ENCODE data around the gene GAB2.

Gene GAB2

DNA sequence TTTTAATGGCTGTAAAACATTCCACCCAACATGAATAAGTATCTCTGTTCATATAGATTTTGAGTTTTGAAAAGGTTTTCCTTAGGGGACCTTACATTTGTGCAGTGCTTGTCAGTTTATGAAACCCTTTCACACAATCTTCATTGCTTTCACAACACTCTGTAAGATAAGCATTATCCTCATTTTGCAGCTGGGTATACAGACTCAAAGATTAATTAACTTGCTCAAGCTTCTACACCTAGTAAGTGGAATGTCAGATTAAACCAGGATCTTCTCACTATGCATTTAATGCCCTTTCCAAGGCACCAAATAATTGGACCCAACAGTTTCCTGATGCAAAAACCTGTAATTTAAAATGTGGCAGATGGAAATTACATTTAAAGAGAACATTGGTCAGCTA is 11.6 kb upstream of the GAB2 start:
- no peak for DNase-seq
- Histone ChIP-seq H3K36me3 (ENCODE audit: control insufficient read depth, insufficient read depth, low read length) (no peaks in the 10 kb centered on the region), H3K27ac (ENCODE audit: insufficient read depth, low read length, poor library complexity, severe bottlenecking) (no peak overlapping the region), H3K9me3 (ENCODE audit: control insufficient read depth, low read length) (no peaks in the 10 kb centered on the region), H3K27me3 (replicated peaks; ENCODE audit: control insufficient read depth, insufficient read depth, low read length, poor library complexity, severe bottlenecking) (no peaks in the 10 kb centered on the region), H3K4me1 (ENCODE audit: control insufficient read depth, insufficient read depth, low read length, poor library complexity, severe bottlenecking) (no peaks in the 10 kb centered on the region), H3K4me3 (ENCODE audit: insufficient read depth, low read depth, low read length, poor library complexity, severe bottlenecking) (no peak overlapping the region)

DNA sequence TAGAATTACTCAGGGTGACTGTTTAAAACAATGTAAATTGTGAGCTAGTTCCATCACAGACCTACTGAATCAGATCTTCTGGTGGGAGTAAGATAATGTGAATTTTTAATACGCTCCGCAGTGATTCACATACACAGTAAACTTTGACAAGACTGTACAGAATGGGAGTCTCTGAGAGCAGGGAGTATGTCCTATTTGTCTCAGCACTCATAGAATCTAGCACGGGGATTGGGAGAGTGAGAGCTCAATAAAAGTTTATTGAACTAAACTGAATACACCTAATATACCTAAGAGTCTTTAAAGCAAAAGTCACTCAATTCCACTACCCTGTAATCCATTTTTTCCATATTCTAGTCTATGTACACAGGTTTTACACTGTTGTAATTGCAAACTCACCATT is 11.2 kb upstream of the GAB2 start:
- no peaks in the 10 kb centered on the region for H3K9me3 ChIP-seq (ENCODE audit: control insufficient read depth, low read length)
- H3K4me3 ChIP-seq (ENCODE audit: insufficient read depth, low read depth, low read length, poor library complexity, severe bottlenecking) = no peak overlapping the region
- no peaks in the 10 kb centered on the region for H3K36me3 ChIP-seq (ENCODE audit: control insufficient read depth, insufficient read depth, low read length)
- no peaks in the 10 kb centered on the region for H3K27me3 ChIP-seq (replicated peaks; ENCODE audit: control insufficient read depth, insufficient read depth, low read length, poor library complexity, severe bottlenecking)
- no peak for DNase-seq
- no peak overlapping the region for H3K27ac ChIP-seq (ENCODE audit: insufficient read depth, low read length, poor library complexity, severe bottlenecking)
- H3K4me1 ChIP-seq (ENCODE audit: control insufficient read depth, insufficient read depth, low read length, poor library complexity, severe bottlenecking) = no peaks in the 10 kb centered on the region

DNA sequence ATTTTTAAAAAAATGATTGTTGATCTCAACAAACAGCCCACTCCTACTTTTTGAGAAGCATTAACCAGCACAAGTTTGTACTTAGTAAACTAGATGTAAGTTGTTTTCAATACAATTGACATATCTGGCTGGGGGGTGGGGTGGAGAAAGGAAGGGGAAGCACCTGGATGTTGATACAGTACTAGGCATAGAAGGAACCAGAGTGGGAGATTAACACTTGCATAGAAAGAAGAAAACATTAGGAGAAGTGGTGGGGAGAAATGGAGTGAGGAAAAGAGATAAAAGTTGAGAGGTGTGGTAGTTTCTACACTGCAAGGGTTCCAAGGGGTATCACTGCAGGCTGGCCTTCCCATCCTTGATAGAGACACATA is 10.6 kb upstream of the GAB2 start:
- Histone ChIP-seq H3K27ac (ENCODE audit: insufficient read depth, low read length, poor library complexity, severe bottlenecking) (no peak overlapping the region), H3K36me3 (ENCODE audit: control insufficient read depth, insufficient read depth, low read length) (no peaks in the 10 kb centered on the region), H3K27me3 (replicated peaks; ENCODE audit: control insufficient read depth, insufficient read depth, low read length, poor library complexity, severe bottlenecking) (no peaks in the 10 kb centered on the region), H3K4me1 (ENCODE audit: control insufficient read depth, insufficient read depth, low read length, poor library complexity, severe bottlenecking) (no peaks in the 10 kb centered on the region), H3K4me3 (ENCODE audit: insufficient read depth, low read depth, low read length, poor library complexity, severe bottlenecking) (no peak overlapping the region), H3K9me3 (ENCODE audit: control insufficient read depth, low read length) (no peaks in the 10 kb centered on the region)
- no peak for DNase-seq

DNA sequence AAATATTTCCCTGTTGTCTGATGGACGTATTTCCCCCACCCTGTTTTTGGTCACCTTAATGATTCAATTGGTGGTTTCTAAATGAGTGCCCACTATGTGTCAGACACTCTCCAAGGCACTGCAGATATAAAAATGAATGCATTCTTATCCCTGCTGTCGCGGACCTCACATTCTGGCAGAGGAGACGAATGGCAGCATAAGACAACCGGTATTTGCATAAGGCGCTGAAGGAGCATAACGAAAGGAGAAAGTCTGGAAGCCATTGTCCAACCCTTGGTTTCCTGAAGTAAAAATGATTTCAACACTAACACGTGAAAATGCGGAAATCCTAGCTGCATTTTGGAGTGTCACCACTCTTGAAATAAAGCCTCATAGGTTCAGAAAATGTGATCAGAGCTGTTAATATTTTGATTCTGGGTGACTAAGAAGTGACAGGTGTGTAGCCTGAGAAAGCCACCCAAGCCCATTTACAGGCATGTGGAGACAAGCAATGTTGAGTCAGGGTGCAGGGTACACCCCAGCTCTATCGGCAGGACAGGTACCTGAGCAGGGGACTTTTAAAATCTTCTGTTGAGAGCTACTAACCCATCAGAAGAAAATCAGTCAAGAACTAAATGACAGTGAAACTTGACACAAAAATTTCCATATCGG is 10.1 kb upstream of the GAB2 start:
- no peak overlapping the region for H3K4me3 ChIP-seq (ENCODE audit: insufficient read depth, low read depth, low read length, poor library complexity, severe bottlenecking)
- H3K27ac ChIP-seq (ENCODE audit: insufficient read depth, low read length, poor library complexity, severe bottlenecking) = no peak overlapping the region
- no peaks in the 10 kb centered on the region for H3K9me3 ChIP-seq (ENCODE audit: control insufficient read depth, low read length)
- no peaks in the 10 kb centered on the region for H3K4me1 ChIP-seq (ENCODE audit: control insufficient read depth, insufficient read depth, low read length, poor library complexity, severe bottlenecking)
- no peak for DNase-seq
- no peaks in the 10 kb centered on the region for H3K36me3 ChIP-seq (ENCODE audit: control insufficient read depth, insufficient read depth, low read length)
- H3K27me3 ChIP-seq (replicated peaks; ENCODE audit: control insufficient read depth, insufficient read depth, low read length, poor library complexity, severe bottlenecking) = no peaks in the 10 kb centered on the region

DNA sequence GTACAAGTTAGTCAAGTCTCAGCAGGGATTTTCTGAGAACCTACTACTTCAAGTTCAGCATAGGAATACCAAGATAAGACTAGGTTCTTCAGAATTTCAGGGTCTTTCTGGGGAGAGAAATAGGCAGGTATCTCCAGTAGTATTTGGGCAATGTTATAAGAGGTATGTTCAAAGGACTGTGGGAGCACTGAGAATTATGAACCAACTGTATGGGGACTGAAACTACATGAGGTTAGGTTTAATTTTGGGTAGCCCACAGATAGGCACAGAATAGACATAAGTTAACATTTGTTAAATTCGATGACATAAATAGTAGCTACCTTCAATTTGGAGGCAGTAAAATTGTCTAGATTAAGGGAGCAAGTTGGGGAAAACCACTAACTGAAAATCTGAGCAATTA is 9.2 kb upstream of the GAB2 start:
- Histone ChIP-seq H3K9me3 (ENCODE audit: control insufficient read depth, low read length) (no peaks in the 10 kb centered on the region), H3K27ac (ENCODE audit: insufficient read depth, low read length, poor library complexity, severe bottlenecking) (no peak overlapping the region), H3K4me1 (ENCODE audit: control insufficient read depth, insufficient read depth, low read length, poor library complexity, severe bottlenecking) (no peaks in the 10 kb centered on the region), H3K27me3 (replicated peaks; ENCODE audit: control insufficient read depth, insufficient read depth, low read length, poor library complexity, severe bottlenecking) (no peaks in the 10 kb centered on the region), H3K4me3 (ENCODE audit: insufficient read depth, low read depth, low read length, poor library complexity, severe bottlenecking) (no peak overlapping the region), H3K36me3 (ENCODE audit: control insufficient read depth, insufficient read depth, low read length) (no peaks in the 10 kb centered on the region)
- DNase-seq = no peak

DNA sequence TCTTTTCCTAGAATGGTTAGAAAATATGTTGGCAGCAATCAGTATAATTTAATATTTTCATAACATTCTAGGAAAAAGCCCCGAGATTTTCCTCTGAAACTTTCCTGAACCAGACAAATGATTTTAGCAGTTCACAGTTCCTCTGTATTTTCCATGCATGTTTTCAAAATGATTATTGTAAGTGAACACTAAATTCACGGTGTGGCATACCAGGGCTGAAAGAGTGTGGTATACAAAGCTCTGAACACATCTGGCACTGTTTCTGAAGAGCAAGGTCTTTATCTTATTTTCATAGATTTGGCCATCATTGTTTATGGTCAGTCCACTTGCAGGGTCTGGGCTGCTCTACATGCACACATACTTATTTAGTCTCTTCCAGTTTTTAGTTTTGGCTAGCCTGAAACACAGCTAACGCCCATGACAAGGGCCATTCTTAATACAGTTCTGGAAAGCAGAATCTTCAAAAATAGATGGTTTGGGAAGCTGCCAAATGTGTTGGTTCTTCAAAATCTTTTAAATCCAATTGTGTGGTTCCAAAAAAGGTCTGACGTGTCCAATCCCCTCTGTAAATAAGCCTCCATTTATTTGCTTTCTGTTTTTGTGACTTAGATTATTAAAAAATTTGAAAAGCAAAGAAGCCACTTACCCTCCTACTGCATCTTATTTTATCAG is 7.9 kb upstream of the GAB2 start:
- Histone ChIP-seq H3K27ac (ENCODE audit: insufficient read depth, low read length, poor library complexity, severe bottlenecking) (no peak overlapping the region), H3K9me3 (ENCODE audit: control insufficient read depth, low read length) (no peaks in the 10 kb centered on the region), H3K36me3 (ENCODE audit: control insufficient read depth, insufficient read depth, low read length) (no peaks in the 10 kb centered on the region), H3K4me3 (ENCODE audit: insufficient read depth, low read depth, low read length, poor library complexity, severe bottlenecking) (no peak overlapping the region), H3K27me3 (replicated peaks; ENCODE audit: control insufficient read depth, insufficient read depth, low read length, poor library complexity, severe bottlenecking) (no peaks in the 10 kb centered on the region), H3K4me1 (ENCODE audit: control insufficient read depth, insufficient read depth, low read length, poor library complexity, severe bottlenecking) (no peaks in the 10 kb centered on the region)
- no peak for DNase-seq

DNA sequence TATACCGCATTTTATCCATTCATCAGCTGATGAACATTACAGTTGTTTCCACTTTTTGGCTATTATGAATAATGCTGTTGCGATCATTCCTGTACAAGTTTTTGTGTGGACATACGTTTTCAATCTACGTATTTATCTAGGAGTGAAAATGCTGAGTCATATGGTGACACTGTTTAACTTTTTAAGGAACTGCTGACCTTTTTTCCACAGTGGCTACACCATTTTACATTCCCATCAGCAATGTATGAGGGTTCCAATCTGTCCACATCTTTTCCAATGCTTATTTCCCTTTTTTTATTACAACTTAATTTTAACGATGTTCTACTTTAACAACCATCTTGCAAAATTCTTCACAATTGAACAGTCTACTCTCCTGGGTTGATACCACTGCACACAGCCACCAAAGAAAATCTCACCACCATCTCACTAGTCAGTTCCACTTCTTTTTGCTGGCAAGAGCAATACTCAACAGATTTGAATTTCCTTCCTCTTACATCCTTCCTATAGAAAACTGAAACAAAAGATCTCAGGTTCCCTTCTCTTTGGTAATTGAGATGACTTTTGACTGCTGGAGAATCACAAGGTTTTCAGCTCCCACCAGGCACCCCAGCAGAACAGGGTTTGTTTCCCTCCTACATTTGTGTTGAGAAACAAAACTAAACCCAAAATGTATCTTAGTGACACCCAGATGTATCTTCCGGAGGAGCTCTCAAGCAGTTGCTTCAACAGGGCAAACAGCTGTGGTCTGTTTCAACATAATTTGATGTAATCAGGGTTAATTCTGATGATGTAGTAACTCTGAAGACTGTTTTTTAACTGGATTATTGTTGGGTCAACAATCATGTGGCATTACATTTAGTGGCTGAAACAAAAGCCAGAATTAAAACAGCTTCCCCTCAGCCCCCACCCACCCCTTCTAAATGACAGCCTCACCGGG is 7.0 kb upstream of the GAB2 start:
- Histone ChIP-seq H3K27me3 (replicated peaks; ENCODE audit: control insufficient read depth, insufficient read depth, low read length, poor library complexity, severe bottlenecking) (no peaks in the 10 kb centered on the region), H3K4me3 (ENCODE audit: insufficient read depth, low read depth, low read length, poor library complexity, severe bottlenecking) (no peak overlapping the region), H3K27ac (ENCODE audit: insufficient read depth, low read length, poor library complexity, severe bottlenecking) (no peak overlapping the region), H3K4me1 (ENCODE audit: control insufficient read depth, insufficient read depth, low read length, poor library complexity, severe bottlenecking) (no peaks in the 10 kb centered on the region), H3K9me3 (ENCODE audit: control insufficient read depth, low read length) (no peaks in the 10 kb centered on the region), H3K36me3 (ENCODE audit: control insufficient read depth, insufficient read depth, low read length) (no peaks in the 10 kb centered on the region)
- DNase-seq = no peak

DNA sequence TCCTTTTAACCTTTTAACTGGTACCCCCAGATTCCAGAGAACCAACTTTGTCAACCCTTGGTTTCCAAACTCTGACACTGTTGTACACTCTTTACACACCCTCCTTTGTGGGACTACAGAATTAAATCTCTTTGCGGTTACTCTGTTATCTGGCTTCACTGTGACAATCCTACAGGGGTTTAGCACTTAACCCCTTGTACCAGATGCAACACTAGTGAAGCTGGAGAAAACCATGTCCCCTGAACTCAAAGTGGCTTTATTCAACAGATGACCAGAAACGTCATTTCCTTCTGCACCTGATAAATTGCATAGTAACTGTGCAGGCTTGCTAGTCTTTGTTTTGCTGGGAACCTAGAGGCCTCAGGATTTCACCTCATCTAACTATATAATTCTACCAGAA is 5.6 kb upstream of the GAB2 start:
- no peaks in the 10 kb centered on the region for H3K36me3 ChIP-seq (ENCODE audit: control insufficient read depth, insufficient read depth, low read length)
- no peak overlapping the region for H3K4me3 ChIP-seq (ENCODE audit: insufficient read depth, low read depth, low read length, poor library complexity, severe bottlenecking)
- H3K27me3 ChIP-seq (replicated peaks; ENCODE audit: control insufficient read depth, insufficient read depth, low read length, poor library complexity, severe bottlenecking) = no peaks in the 10 kb centered on the region
- no peak for DNase-seq
- no peaks in the 10 kb centered on the region for H3K9me3 ChIP-seq (ENCODE audit: control insufficient read depth, low read length)
- H3K27ac ChIP-seq (ENCODE audit: insufficient read depth, low read length, poor library complexity, severe bottlenecking) = no peak overlapping the region
- H3K4me1 ChIP-seq (ENCODE audit: control insufficient read depth, insufficient read depth, low read length, poor library complexity, severe bottlenecking) = peaks cover 2% of the 10 kb centered on the region

DNA sequence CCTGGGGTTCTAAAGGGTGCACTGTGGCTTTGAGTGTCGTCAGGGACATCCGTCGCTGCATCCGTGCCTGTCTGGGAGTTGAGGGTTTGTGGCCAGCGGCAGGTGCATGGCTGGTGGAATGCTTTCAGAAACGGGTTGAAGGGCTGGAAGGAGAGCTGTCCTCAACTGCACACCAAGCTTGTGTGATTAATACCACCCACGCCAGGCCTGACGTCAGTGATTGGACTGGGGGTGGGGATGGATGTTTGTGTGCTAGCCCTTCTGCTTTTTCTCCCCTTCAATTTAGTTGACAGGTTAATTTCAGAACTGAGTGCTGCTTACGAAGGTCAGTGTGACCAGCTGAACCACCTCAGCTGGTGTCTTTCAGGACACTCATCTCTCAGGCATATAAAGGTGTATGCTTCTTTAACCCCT is 3.2 kb upstream of the GAB2 start:
- no peak for DNase-seq
- no peak overlapping the region for H3K27ac ChIP-seq (ENCODE audit: insufficient read depth, low read length, poor library complexity, severe bottlenecking)
- H3K27me3 ChIP-seq (replicated peaks; ENCODE audit: control insufficient read depth, insufficient read depth, low read length, poor library complexity, severe bottlenecking) = no peaks in the 10 kb centered on the region
- no peaks in the 10 kb centered on the region for H3K36me3 ChIP-seq (ENCODE audit: control insufficient read depth, insufficient read depth, low read length)
- peaks cover 7% of the 10 kb centered on the region for H3K4me1 ChIP-seq (ENCODE audit: control insufficient read depth, insufficient read depth, low read length, poor library complexity, severe bottlenecking)
- no peak overlapping the region for H3K4me3 ChIP-seq (ENCODE audit: insufficient read depth, low read depth, low read length, poor library complexity, severe bottlenecking)
- no peaks in the 10 kb centered on the region for H3K9me3 ChIP-seq (ENCODE audit: control insufficient read depth, low read length)

DNA sequence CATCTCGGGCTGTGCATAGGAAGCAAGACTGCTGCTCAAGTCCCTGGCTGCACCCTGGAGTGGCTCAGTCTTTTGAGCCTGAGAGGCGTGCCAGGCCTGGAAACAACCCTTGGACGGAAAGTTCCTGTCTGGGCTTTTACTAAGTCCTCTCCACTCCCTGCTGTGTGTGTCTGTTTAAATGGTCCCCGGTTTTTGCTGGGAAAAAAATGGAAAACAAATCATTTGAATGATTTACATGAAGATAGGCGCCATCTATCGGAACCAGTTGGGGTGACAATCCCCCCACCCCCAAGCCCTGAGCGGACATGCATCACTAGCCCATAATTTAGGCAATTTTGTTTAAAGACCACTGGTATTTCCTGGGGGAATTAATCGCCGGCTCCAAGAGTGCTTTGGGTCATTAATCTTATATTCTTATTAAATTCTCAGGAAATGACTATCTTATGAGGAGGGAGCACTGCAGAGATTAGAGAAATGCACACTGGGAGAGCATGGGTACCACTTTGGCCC is 2.7 kb upstream of the GAB2 start:
- no peak overlapping the region for H3K27ac ChIP-seq (ENCODE audit: insufficient read depth, low read length, poor library complexity, severe bottlenecking)
- H3K36me3 ChIP-seq (ENCODE audit: control insufficient read depth, insufficient read depth, low read length) = no peaks in the 10 kb centered on the region
- DNase-seq = peak in 1 of 3 donors; percentile 16
- no peaks in the 10 kb centered on the region for H3K9me3 ChIP-seq (ENCODE audit: control insufficient read depth, low read length)
- H3K4me1 ChIP-seq (ENCODE audit: control insufficient read depth, insufficient read depth, low read length, poor library complexity, severe bottlenecking) = peaks cover 7% of the 10 kb centered on the region
- no peak overlapping the region for H3K4me3 ChIP-seq (ENCODE audit: insufficient read depth, low read depth, low read length, poor library complexity, severe bottlenecking)
- no peaks in the 10 kb centered on the region for H3K27me3 ChIP-seq (replicated peaks; ENCODE audit: control insufficient read depth, insufficient read depth, low read length, poor library complexity, severe bottlenecking)
